SK-N-SH treated with all-trans-retinoic acid at 6 μM for 48 hours (cell line): Measurements from ENCODE around the gene PLPP1.
A peak's percentile ranks its signal among the peaks of the same experiment; 100 is the strongest.
"Not testable (repeated sequence)": the region's sequence is repeated elsewhere in the genome, so short reads cannot be mapped to it uniquely, and the experiment has no call there.

ENCODE experiments used
- ATAC-seq: fragments of 200-7000 bp; cut with Tn5 transposase; 3 replicates; pipeline ENCODE4 v1.9.1; 2020; ENCODE audit warnings: mild to moderate bottlenecking, moderate library complexity
- ARNTL ChIP-seq: fragments of 450-650 bp; formaldehyde crosslinking; IDR thresholded peaks from 2 replicates; pipeline ENCODE4 v1.5.0; 2020; ENCODE audit warnings: low read depth, mild to moderate bottlenecking, moderate library complexity, borderline replicate concordance
- BACH2 ChIP-seq: fragments of 250-450 bp; sonication (Bioruptor Pico); IDR thresholded peaks from 2 replicates; pipeline ENCODE4 v1.9.0; 2021; ENCODE audit warnings: mild to moderate bottlenecking, borderline replicate concordance
- ESRRG ChIP-seq: fragments of 250-450 bp; sonication (Bioruptor Pico); IDR thresholded peaks from 2 replicates; pipeline ENCODE4 v1.6.1; 2021; ENCODE audit warnings: mild to moderate bottlenecking
- GLIS3 ChIP-seq: fragments of 250-450 bp; sonication (Bioruptor Pico); IDR thresholded peaks from 2 replicates; pipeline ENCODE4 v1.5.0; 2020; ENCODE audit warnings: mild to moderate bottlenecking, moderate library complexity
- OSR1 ChIP-seq: fragments of 250-450 bp; sonication (Bioruptor Pico); IDR thresholded peaks from 2 replicates; pipeline ENCODE4 v1.8.0; 2022; ENCODE audit warnings: moderate library complexity, mild to moderate bottlenecking, inconsistent platforms
- PPARA ChIP-seq: fragments of 250-450 bp; sonication (Bioruptor Pico); IDR thresholded peaks from 2 replicates; pipeline ENCODE4 v1.5.0; 2020; ENCODE audit warnings: mild to moderate bottlenecking, borderline replicate concordance
- RARB ChIP-seq: fragments of 250-450 bp; sonication (Bioruptor Pico); IDR thresholded peaks from 2 replicates; pipeline ENCODE4 v1.8.0; 2021; ENCODE audit warnings: mild to moderate bottlenecking, moderate library complexity
- SNAI2 ChIP-seq: fragments of 250-450 bp; sonication (Bioruptor Pico); IDR thresholded peaks from 2 replicates; pipeline ENCODE4 v1.5.0; 2020; ENCODE audit warnings: mild to moderate bottlenecking, moderate library complexity
- TCF4 ChIP-seq: fragments of 250-450 bp; sonication (Bioruptor Pico); IDR thresholded peaks from 2 replicates; pipeline ENCODE4 v1.8.0; 2021; ENCODE audit warnings: mild to moderate bottlenecking, moderate library complexity, borderline replicate concordance
- TOX ChIP-seq: fragments of 250-450 bp; sonication (Bioruptor Pico); IDR thresholded peaks from 2 replicates; pipeline ENCODE4 v1.8.0; 2021; ENCODE audit warnings: mild to moderate bottlenecking, moderate library complexity, borderline replicate concordance
- ZC3H10 ChIP-seq: fragments of 250-450 bp; sonication (Bioruptor Pico); IDR thresholded peaks from 2 replicates; pipeline ENCODE4 v1.5.1; 2021; ENCODE audit warnings: mild to moderate bottlenecking, moderate library complexity
- ZFP30 ChIP-seq: fragments of 450-650 bp; formaldehyde crosslinking; IDR thresholded peaks from 2 replicates; pipeline ENCODE4 v1.5.0; 2022; ENCODE audit warnings: mild to moderate bottlenecking, moderate library complexity
- ZNF565 ChIP-seq: fragments of 450-650 bp; formaldehyde crosslinking; conservative IDR thresholded peaks from 2 replicates; pipeline ENCODE4 v1.5.0; 2020; ENCODE audit warnings: low read depth, mild to moderate bottlenecking, moderate library complexity
- ZNF70 ChIP-seq: fragments of 450-650 bp; formaldehyde crosslinking; IDR thresholded peaks from 2 replicates; pipeline ENCODE4 v1.5.0; 2020; ENCODE audit warnings: mild to moderate bottlenecking, moderate library complexity
- ZNF8 ChIP-seq: fragments of 450-650 bp; formaldehyde crosslinking; IDR thresholded peaks from 2 replicates; pipeline ENCODE4 v1.5.0; 2020; ENCODE audit warnings: mild to moderate bottlenecking, moderate library complexity
- TF ChIP-seq, protein P1 (sequence below): fragments of 250-450 bp; sonication (Bioruptor Pico); IDR thresholded peaks from 2 replicates; pipeline ENCODE4 v1.5.0; 2020; ENCODE audit warnings: mild to moderate bottlenecking, moderate library complexity
- TF ChIP-seq, protein P2 (sequence below): fragments of 250-450 bp; sonication (Bioruptor Pico); IDR thresholded peaks from 2 replicates; pipeline ENCODE4 v1.8.0; 2020; ENCODE audit warnings: mild to moderate bottlenecking, moderate library complexity, borderline replicate concordance
- TF ChIP-seq, protein P3 (sequence below): fragments of 250-450 bp; sonication (Bioruptor Pico); IDR thresholded peaks from 2 replicates; pipeline ENCODE4 v1.5.1; 2021; ENCODE audit warnings: mild to moderate bottlenecking, moderate library complexity
- TF ChIP-seq, protein P4 (sequence below): fragments of 250-450 bp; sonication (Bioruptor Pico); IDR thresholded peaks from 2 replicates; pipeline ENCODE4 v1.8.0; 2021; ENCODE audit warnings: low read depth, mild to moderate bottlenecking, moderate library complexity, borderline replicate concordance

Gene PLPP1

DNA sequence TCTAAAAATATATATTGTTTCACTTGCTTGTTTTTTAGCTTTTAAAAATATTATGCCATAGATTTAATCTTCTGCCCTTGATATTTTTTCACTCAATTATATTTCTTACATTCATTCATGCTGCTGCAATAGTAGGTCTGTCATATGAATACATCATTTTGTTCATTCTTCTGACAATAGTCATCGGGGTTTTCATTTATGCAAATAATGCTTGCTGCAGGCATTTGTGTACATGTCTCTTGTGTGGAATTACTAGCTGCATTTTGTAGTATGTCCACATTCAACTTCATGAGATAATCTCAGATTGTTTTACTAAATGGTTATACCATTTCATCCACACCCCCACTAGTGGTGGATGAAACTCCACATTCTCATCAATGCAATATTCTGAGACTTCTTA lies 5.3 kb upstream of the PLPP1 start (continued):
- TF ChIP-seq, protein P1, sequence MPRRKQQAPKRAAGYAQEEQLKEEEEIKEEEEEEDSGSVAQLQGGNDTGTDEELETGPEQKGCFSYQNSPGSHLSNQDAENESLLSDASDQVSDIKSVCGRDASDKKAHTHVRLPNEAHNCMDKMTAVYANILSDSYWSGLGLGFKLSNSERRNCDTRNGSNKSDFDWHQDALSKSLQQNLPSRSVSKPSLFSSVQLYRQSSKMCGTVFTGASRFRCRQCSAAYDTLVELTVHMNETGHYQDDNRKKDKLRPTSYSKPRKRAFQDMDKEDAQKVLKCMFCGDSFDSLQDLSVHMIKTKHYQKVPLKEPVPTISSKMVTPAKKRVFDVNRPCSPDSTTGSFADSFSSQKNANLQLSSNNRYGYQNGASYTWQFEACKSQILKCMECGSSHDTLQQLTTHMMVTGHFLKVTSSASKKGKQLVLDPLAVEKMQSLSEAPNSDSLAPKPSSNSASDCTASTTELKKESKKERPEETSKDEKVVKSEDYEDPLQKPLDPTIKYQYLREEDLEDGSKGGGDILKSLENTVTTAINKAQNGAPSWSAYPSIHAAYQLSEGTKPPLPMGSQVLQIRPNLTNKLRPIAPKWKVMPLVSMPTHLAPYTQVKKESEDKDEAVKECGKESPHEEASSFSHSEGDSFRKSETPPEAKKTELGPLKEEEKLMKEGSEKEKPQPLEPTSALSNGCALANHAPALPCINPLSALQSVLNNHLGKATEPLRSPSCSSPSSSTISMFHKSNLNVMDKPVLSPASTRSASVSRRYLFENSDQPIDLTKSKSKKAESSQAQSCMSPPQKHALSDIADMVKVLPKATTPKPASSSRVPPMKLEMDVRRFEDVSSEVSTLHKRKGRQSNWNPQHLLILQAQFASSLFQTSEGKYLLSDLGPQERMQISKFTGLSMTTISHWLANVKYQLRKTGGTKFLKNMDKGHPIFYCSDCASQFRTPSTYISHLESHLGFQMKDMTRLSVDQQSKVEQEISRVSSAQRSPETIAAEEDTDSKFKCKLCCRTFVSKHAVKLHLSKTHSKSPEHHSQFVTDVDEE, result no peak
- TF ChIP-seq ESRRG (no peak), ZFP30 (CRISPR knock-in tag) (no peak), ZNF70 (CRISPR knock-in tag) (no peak)

DNA sequence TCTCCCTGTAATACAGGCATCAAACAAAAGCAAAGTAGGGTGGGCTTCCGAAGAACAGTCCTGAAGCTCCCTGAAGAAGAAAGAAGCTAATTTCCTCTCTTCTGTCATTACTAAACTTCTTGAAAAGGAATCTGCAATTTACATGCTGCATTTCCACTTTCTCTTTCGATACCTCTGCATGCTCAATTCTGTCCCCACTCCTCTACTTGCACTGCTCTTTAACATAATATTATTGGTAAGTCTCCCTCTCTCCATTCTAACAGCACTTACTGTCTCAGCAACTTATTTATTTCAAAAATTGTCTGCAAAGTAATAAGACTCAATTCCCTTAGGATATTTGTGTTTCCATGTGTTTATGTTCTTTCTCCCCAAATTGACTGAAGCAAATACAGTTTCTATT lies 3.9 kb upstream of the PLPP1 start:
- TF ChIP-seq ZNF565 (CRISPR knock-in tag), result no peak
- TF ChIP-seq SNAI2, result no peak
- TF ChIP-seq BACH2 (CRISPR knock-in tag), result no peak
- TF ChIP-seq ZNF70 (CRISPR knock-in tag), result no peak
- TF ChIP-seq ARNTL, result no peak
- TF ChIP-seq, all 23 proteins: peak for 0
- ATAC-seq, result no peak

DNA sequence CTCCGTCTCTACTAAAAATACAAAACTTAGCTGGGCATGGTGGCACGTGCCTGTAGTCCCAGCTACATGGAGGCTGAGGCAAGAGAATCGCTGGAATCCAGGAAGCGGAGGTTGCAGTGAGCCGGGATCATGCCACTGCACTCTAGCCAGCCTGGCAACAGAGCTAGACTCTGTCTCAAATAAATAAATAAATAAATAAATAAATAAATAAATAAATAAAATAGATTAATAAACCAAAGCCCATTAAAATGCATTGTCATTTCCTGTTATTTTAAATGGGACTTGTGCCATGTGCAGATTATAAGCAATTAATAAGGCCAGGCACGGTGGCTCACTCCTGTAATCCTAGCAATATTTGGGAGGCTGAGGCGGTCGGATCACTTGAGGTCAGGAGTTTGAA lies 2.6 kb upstream of the PLPP1 start:
- ATAC-seq, result not testable (repeated sequence)

DNA sequence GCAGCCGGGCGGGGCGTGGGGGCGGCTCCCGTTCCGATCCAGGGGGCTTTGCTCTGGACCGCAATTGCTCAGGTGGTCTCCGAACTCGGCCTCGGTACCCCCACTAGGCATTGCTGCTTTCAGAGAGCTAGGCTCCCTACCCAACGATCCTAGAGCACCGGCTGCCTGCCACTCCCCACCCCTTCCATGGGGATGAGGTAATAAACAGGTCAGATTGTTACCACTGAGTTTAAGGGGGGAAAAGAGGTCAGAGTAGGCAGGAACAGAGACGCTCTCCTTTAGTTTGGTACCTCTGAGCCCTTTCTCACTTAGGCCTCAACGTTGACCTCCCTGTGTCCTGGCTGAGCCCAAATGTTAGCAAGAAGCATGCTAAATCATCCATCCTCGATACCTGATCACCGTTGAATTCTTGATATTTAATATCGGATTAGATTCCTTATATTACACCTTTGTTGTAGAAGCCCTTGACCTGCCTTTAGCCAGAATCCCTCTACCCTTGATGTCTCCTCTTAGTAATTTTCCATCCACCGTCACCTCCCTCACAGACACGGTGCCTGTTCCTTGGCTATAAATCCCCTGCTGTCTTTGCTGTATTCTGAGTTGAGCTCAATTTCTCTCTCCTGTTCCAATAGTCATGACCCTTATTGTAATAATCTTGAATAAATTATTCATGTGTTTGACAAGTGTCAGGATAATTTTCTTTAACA lies 588 bp upstream of the PLPP1 start:
- ATAC-seq, result peak; percentile 35
- TF ChIP-seq ZNF8 (CRISPR knock-in tag), result no peak
- TF ChIP-seq GLIS3 (CRISPR knock-in tag), result 0 out of 2 replicates have a peak, but pooled peaks have one; percentile 29

DNA sequence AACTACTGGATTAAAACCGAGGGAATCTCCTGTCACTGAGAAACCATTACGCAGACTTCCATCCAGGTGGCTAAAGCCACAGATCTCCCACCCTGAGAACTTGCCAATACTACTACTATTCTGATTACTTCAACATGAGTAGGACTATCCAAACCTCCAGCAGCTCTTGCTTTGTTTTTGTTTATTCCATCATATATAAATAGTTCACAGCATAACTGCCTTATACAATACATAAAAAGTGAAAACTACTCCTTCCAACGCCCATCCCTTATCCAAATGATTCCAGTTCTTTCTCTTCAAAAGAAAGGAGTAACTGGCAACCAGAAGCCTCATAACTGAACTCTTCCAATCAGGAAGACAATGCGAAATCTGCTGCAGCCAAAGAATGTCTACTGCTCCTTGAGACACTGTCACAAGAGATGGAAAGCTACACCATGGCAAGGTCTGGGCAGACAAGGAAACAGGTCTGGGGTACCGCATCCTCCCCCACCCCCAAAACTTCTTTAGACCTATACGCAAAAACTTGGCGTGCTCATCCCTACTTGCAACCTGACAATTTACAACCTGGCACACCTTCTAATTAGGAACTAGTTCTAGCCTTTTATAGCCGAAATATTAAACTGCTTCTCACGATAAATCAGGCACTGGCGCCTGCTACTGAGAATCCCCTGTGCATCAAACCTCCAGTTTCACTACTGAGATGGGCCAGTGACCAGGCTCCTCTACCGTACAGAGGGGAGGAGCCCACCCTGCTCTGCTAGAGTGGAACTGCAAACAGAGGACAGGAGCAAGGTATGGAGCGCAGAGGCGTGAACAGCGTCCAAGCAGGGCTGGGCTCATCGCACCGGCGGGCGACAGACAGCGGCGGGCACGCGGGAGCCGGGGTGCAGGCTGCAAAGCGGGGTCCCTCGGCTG lies 986 bp downstream of the PLPP1 start:
- TF ChIP-seq, protein P2, sequence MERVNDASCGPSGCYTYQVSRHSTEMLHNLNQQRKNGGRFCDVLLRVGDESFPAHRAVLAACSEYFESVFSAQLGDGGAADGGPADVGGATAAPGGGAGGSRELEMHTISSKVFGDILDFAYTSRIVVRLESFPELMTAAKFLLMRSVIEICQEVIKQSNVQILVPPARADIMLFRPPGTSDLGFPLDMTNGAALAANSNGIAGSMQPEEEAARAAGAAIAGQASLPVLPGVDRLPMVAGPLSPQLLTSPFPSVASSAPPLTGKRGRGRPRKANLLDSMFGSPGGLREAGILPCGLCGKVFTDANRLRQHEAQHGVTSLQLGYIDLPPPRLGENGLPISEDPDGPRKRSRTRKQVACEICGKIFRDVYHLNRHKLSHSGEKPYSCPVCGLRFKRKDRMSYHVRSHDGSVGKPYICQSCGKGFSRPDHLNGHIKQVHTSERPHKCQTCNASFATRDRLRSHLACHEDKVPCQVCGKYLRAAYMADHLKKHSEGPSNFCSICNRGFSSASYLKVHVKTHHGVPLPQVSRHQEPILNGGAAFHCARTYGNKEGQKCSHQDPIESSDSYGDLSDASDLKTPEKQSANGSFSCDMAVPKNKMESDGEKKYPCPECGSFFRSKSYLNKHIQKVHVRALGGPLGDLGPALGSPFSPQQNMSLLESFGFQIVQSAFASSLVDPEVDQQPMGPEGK (CRISPR knock-in tag), result no peak
- no peak for TF ChIP-seq ARNTL
- no peak for TF ChIP-seq PPARA (CRISPR knock-in tag)
- TF ChIP-seq ZFP30 (CRISPR knock-in tag), result no peak
- TF ChIP-seq, protein P3, sequence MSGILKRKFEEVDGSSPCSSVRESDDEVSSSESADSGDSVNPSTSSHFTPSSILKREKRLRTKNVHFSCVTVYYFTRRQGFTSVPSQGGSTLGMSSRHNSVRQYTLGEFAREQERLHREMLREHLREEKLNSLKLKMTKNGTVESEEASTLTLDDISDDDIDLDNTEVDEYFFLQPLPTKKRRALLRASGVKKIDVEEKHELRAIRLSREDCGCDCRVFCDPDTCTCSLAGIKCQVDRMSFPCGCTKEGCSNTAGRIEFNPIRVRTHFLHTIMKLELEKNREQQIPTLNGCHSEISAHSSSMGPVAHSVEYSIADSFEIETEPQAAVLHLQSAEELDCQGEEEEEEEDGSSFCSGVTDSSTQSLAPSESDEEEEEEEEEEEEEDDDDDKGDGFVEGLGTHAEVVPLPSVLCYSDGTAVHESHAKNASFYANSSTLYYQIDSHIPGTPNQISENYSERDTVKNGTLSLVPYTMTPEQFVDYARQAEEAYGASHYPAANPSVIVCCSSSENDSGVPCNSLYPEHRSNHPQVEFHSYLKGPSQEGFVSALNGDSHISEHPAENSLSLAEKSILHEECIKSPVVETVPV, result no peak
- no peak for TF ChIP-seq ZC3H10 (CRISPR knock-in tag)
- no peak for TF ChIP-seq BACH2 (CRISPR knock-in tag)
- TF ChIP-seq, protein P4, sequence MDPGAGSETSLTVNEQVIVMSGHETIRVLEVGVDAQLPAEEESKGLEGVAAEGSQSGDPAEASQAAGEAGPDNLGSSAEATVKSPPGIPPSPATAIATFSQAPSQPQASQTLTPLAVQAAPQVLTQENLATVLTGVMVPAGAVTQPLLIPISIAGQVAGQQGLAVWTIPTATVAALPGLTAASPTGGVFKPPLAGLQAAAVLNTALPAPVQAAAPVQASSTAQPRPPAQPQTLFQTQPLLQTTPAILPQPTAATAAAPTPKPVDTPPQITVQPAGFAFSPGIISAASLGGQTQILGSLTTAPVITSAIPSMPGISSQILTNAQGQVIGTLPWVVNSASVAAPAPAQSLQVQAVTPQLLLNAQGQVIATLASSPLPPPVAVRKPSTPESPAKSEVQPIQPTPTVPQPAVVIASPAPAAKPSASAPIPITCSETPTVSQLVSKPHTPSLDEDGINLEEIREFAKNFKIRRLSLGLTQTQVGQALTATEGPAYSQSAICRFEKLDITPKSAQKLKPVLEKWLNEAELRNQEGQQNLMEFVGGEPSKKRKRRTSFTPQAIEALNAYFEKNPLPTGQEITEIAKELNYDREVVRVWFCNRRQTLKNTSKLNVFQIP (CRISPR knock-in tag), result no peak
- TF ChIP-seq ZNF70 (CRISPR knock-in tag), result no peak
- TF ChIP-seq TOX (CRISPR knock-in tag), result no peak
- no peak for TF ChIP-seq OSR1 (CRISPR knock-in tag)
- TF ChIP-seq, protein P1, result no peak
- TF ChIP-seq TCF4 (CRISPR knock-in tag), result no peak
- no peak for TF ChIP-seq GLIS3 (CRISPR knock-in tag)
- TF ChIP-seq SNAI2, result no peak
- TF ChIP-seq RARB (CRISPR knock-in tag), result no peak

More for the DNA sequence above, 986 bp downstream of the PLPP1 start:
- ATAC-seq, result peak; percentile 78
